ENCODE measurements around the gene OR52E6.
A peak's percentile ranks its signal among the peaks of the same experiment; 100 is the strongest.

OR52E6 gene

GRCh38 chr11:5833446-5833845 is 8.3 kb downstream of the OR52E6 start:
- Mint-ChIP-seq H3K36me3 (ENCODE audit: insufficient read depth) (no peaks in the 10 kb centered on the region), H3K27me3 (peaks cover 36% of the 10 kb centered on the region), H3K4me3 (no peak overlapping the region), H3K27ac (ENCODE audit: low read depth) (no peak overlapping the region), H3K9me3 (no peaks in the 10 kb centered on the region), H3K4me1 (no peaks in the 10 kb centered on the region)
- no peak for ATAC-seq (replicated peaks; ENCODE audit: extremely low read depth, poor library complexity, severe bottlenecking)
- no peak for DNase-seq (ENCODE audit: low spot score in 2 of 2)

GRCh38 chr11:5831196-5831829 is 10.4 kb downstream of the OR52E6 start:
- H3K9me3 Mint-ChIP-seq, result no peaks in the 10 kb centered on the region
- H3K27ac Mint-ChIP-seq (ENCODE audit: low read depth), result no peak overlapping the region
- H3K27me3 Mint-ChIP-seq, result peaks cover 26% of the 10 kb centered on the region
- ATAC-seq (replicated peaks; ENCODE audit: extremely low read depth, poor library complexity, severe bottlenecking) (no peak), DNase-seq (ENCODE audit: low spot score in 2 of 2) (no peak)
- H3K36me3 Mint-ChIP-seq (ENCODE audit: insufficient read depth), result no peaks in the 10 kb centered on the region
- H3K4me3 Mint-ChIP-seq, result no peak overlapping the region
- no peaks in the 10 kb centered on the region for H3K4me1 Mint-ChIP-seq

- Mint-ChIP-seq H3K4me3 (peak overlapping the region; percentile 52), H3K4me1 (peaks cover 7% of the 10 kb centered on the region), H3K27ac (ENCODE audit: low read depth) (peak overlapping the region; percentile 84), H3K27me3 (no peaks in the 10 kb centered on the region), H3K36me3 (ENCODE audit: insufficient read depth) (no peaks in the 10 kb centered on the region), H3K9me3 (no peaks in the 10 kb centered on the region)
- ATAC-seq (replicated peaks; ENCODE audit: extremely low read depth, poor library complexity, severe bottlenecking) (peak; percentile 19), DNase-seq (ENCODE audit: low spot score in 2 of 2) (no peak)
Observed at GRCh38 chr11:5818245-5818886, 23.3 kb downstream of the OR52E6 start.

DNA sequence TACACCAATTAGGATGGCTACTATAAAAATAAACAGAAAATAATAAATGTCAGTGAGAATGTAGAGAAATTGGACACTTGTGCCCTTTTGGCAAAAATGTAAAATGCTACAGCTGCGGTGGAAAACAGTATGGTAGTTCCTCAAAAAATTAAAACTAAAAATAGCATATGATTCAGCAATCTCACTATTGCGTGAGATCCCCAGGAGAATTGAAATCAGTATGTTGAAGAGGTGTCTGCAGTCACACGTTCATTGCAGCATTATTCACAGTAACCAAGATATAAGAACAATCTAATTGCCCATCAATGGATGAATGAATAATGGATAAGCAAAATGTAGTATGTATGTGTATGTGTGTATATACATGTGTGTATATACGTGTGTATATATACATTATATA is 26.2 kb downstream of the OR52E6 start:
- ATAC-seq (replicated peaks; ENCODE audit: extremely low read depth, poor library complexity, severe bottlenecking), result no peak
- Mint-ChIP-seq H3K27me3 (no peaks in the 10 kb centered on the region), H3K4me1 (peaks cover 7% of the 10 kb centered on the region), H3K9me3 (no peaks in the 10 kb centered on the region), H3K4me3 (no peak overlapping the region), H3K36me3 (ENCODE audit: insufficient read depth) (no peaks in the 10 kb centered on the region), H3K27ac (ENCODE audit: low read depth) (no peak overlapping the region)
- no peak for DNase-seq (ENCODE audit: low spot score in 2 of 2)

- Mint-ChIP-seq H3K27ac (ENCODE audit: low read depth) (no peak overlapping the region), H3K9me3 (no peaks in the 10 kb centered on the region), H3K4me3 (no peak overlapping the region), H3K27me3 (peaks cover 32% of the 10 kb centered on the region), H3K36me3 (ENCODE audit: insufficient read depth) (no peaks in the 10 kb centered on the region), H3K4me1 (peaks cover 13% of the 10 kb centered on the region)
- ATAC-seq (replicated peaks; ENCODE audit: extremely low read depth, poor library complexity, severe bottlenecking) (no peak), DNase-seq (ENCODE audit: low spot score in 2 of 2) (no peak)
Observed at GRCh38 chr11:5809905-5810795, 31.5 kb downstream of the OR52E6 start.

DNA sequence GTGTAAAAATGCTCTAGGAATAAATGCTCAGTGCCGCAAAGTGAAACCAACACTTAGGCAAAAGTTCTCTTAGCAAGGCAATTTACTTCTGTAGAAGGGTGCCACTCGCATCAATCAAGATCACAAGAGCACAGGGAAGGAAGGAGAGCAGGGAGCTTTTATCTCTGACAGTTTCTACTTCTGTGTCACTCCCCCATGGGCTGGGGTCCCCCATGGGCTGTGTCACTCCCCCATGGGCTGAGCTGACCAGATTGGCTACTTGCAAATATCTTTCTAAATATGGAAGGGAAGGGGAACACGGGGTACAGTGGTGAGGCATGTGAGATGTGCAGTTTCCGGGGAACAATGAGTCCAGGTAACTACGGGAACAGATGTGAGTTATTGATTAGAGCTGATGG is 32.6 kb downstream of the OR52E6 start:
- peak overlapping the region; percentile 81 for H3K4me3 Mint-ChIP-seq
- peaks cover 13% of the 10 kb centered on the region for H3K4me1 Mint-ChIP-seq
- H3K36me3 Mint-ChIP-seq (ENCODE audit: insufficient read depth), result peaks cover 2% of the 10 kb centered on the region
- ATAC-seq (replicated peaks; ENCODE audit: extremely low read depth, poor library complexity, severe bottlenecking), result no peak
- H3K27ac Mint-ChIP-seq (ENCODE audit: low read depth), result no peak overlapping the region
- DNase-seq (ENCODE audit: low spot score in 2 of 2), result no peak
- H3K27me3 Mint-ChIP-seq, result peaks cover 34% of the 10 kb centered on the region
- H3K9me3 Mint-ChIP-seq, result no peaks in the 10 kb centered on the region

- H3K27ac Mint-ChIP-seq (ENCODE audit: low read depth), result no peak within 1 kb of the TSS
- H3K4me3 Mint-ChIP-seq, result peak within 1 kb of the TSS; percentile 81
- ATAC-seq (replicated peaks; ENCODE audit: extremely low read depth, poor library complexity, severe bottlenecking) (peak; percentile 72), DNase-seq (ENCODE audit: low spot score in 2 of 2) (peak; percentile 50 to 62)
- peaks cover 39% of the 10 kb centered on the region for H3K27me3 Mint-ChIP-seq
- peaks cover 2% of the 10 kb centered on the region for H3K36me3 Mint-ChIP-seq (ENCODE audit: insufficient read depth)
- no peaks in the 10 kb centered on the region for H3K9me3 Mint-ChIP-seq
- H3K4me1 Mint-ChIP-seq, result peaks cover 13% of the 10 kb centered on the region
Observed at GRCh38 chr11:5808500-5809121, 33.1 kb downstream of the OR52E6 start, which contains the start of gene OR52N2. Gene OR52N2 (plus strand): TSS chr11:5808924. CDS start chr11:5820336, 11,412 bp downstream.

DNA sequence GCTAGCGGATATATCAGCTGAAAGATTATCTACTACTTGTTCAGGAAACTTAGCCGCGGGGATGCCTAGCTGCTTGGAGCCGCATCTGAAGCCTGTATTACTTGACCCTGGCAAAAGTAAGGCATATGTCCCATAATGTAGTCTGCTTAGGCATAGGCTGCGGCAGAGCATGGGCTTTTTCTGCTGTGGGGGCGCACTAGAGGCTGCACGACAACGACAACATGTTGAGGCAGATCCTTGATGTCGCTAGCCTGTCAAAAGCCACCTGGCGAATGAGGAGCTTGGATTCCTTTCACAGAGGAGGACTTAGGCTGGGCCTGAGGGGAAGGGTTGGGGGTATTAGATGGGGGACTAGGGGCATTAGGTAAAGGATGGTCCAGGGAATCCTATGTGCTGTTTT is 34.1 kb downstream of the OR52E6 start:
- Mint-ChIP-seq H3K4me3 (no peak overlapping the region), H3K27me3 (peaks cover 49% of the 10 kb centered on the region), H3K9me3 (peaks cover 6% of the 10 kb centered on the region), H3K27ac (ENCODE audit: low read depth) (no peak overlapping the region), H3K36me3 (ENCODE audit: insufficient read depth) (peaks cover 2% of the 10 kb centered on the region), H3K4me1 (peaks cover 13% of the 10 kb centered on the region)
- DNase-seq (ENCODE audit: low spot score in 2 of 2) (no peak), ATAC-seq (replicated peaks; ENCODE audit: extremely low read depth, poor library complexity, severe bottlenecking) (no peak)

GRCh38 chr11:5803982-5804381 is 37.7 kb downstream of the OR52E6 start:
- H3K4me1 Mint-ChIP-seq, result peaks cover 8% of the 10 kb centered on the region
- H3K36me3 Mint-ChIP-seq (ENCODE audit: insufficient read depth), result peaks cover 2% of the 10 kb centered on the region
- no peak for DNase-seq (ENCODE audit: low spot score in 2 of 2)
- peaks cover 59% of the 10 kb centered on the region for H3K27me3 Mint-ChIP-seq
- no peak for ATAC-seq (replicated peaks; ENCODE audit: extremely low read depth, poor library complexity, severe bottlenecking)
- H3K27ac Mint-ChIP-seq (ENCODE audit: low read depth), result no peak overlapping the region
- H3K9me3 Mint-ChIP-seq, result peaks cover 6% of the 10 kb centered on the region
- H3K4me3 Mint-ChIP-seq, result no peak overlapping the region

GRCh38 chr11:5796541-5796940 is 45.2 kb downstream of the OR52E6 start:
- Mint-ChIP-seq H3K27me3 (peaks cover 65% of the 10 kb centered on the region), H3K4me3 (no peak overlapping the region), H3K27ac (ENCODE audit: low read depth) (no peak overlapping the region), H3K4me1 (no peaks in the 10 kb centered on the region), H3K9me3 (no peaks in the 10 kb centered on the region), H3K36me3 (ENCODE audit: insufficient read depth) (no peaks in the 10 kb centered on the region)
- ATAC-seq (replicated peaks; ENCODE audit: extremely low read depth, poor library complexity, severe bottlenecking) (no peak), DNase-seq (ENCODE audit: low spot score in 2 of 2) (no peak)

- ATAC-seq (replicated peaks; ENCODE audit: extremely low read depth, poor library complexity, severe bottlenecking), result no peak
- Mint-ChIP-seq H3K9me3 (no peaks in the 10 kb centered on the region), H3K4me1 (no peaks in the 10 kb centered on the region), H3K4me3 (no peak within 1 kb of the TSS), H3K27me3 (peaks cover 18% of the 10 kb centered on the region), H3K27ac (ENCODE audit: low read depth) (no peak within 1 kb of the TSS), H3K36me3 (ENCODE audit: insufficient read depth) (no peaks in the 10 kb centered on the region)
- DNase-seq (ENCODE audit: low spot score in 2 of 2), result no peak
Observed at GRCh38 chr11:5791165-5791564, 50.5 kb downstream of the OR52E6 start, which contains the start of gene OR52N1. Gene OR52N1 (minus strand): TSS chr11:5791265. CDS start chr11:5788816, 2,449 bp downstream.
